Hindlimb muscle (tissue), 1 donor: ENCODE results near the gene GNB5. TPM values are rescaled to one million over a fixed set of nuclear protein-coding genes. Genes with fewer than 3 reads are reported as not detected.
"Not testable (repeated sequence)": the region's sequence is repeated elsewhere in the genome, so short reads cannot be mapped to it uniquely, and the experiment has no call there.

ENCODE experiments used
- DNase-seq: peaks from one replicate; pipeline ENCODE4 v3.0.0-alpha.2; 2013
- polyA plus RNA-seq: library from polyadenylated mRNA; unstranded; fragments of 120-200 nt; gene quantifications from one replicate; pipeline ENCODE4 v1.2.1, GENCODE V29; 2013; ENCODE audit not compliant: insufficient read length

The GNB5 gene
- polyA plus RNA-seq: 8.0 TPM

GRCh38 chr15:52191207-52191606, at the start of gene GNB5:
TSS of gene GNB5 (minus strand) at chr15:52191392. CDS start at chr15:52184676, 6,716 bp downstream.
- DNase-seq: no peak

- DNase-seq: no peak
Measured at GRCh38 chr15:52240166-52240565, 49.0 kb upstream of the GNB5 start.

- not testable (repeated sequence) for DNase-seq
Measured at GRCh38 chr15:52238989-52239525, 47.9 kb upstream of the GNB5 start.

GRCh38 chr15:52238149-52238548, 47.0 kb upstream of the GNB5 start:
- DNase-seq: no peak

GRCh38 chr15:52236013-52236412, 44.8 kb upstream of the GNB5 start:
- DNase-seq: no peak

- DNase-seq: no peak
Measured at GRCh38 chr15:52234596-52235541, 43.7 kb upstream of the GNB5 start.

GRCh38 chr15:52233405-52233804, 42.2 kb upstream of the GNB5 start:
- DNase-seq: no peak

- DNase-seq: no peak
Measured at GRCh38 chr15:52232327-52232726, 41.1 kb upstream of the GNB5 start.

GRCh38 chr15:52230073-52230472, 38.9 kb upstream of the GNB5 start:
- DNase-seq: no peak

GRCh38 chr15:52228921-52229320, 37.7 kb upstream of the GNB5 start:
- DNase-seq: no peak

GRCh38 chr15:52227456-52227855, 36.3 kb upstream of the GNB5 start:
- peak; percentile 55 for DNase-seq

- DNase-seq: no peak
Measured at GRCh38 chr15:52225230-52225629, 34.0 kb upstream of the GNB5 start.

- DNase-seq: no peak
Measured at GRCh38 chr15:52224211-52224610, 33.0 kb upstream of the GNB5 start.

- DNase-seq: no peak
Measured at GRCh38 chr15:52221730-52222129, 30.5 kb upstream of the GNB5 start.

- no peak for DNase-seq
Measured at GRCh38 chr15:52220937-52221660, 29.9 kb upstream of the GNB5 start.

- DNase-seq: no peak
Measured at GRCh38 chr15:52220251-52220650, 29.1 kb upstream of the GNB5 start.

GRCh38 chr15:52218816-52219215, 27.6 kb upstream of the GNB5 start:
- DNase-seq: no peak

- DNase-seq: no peak
Measured at GRCh38 chr15:52218371-52218770, 27.2 kb upstream of the GNB5 start.

- no peak for DNase-seq
Measured at GRCh38 chr15:52217186-52217585, 26.0 kb upstream of the GNB5 start.

- no peak for DNase-seq
Measured at GRCh38 chr15:52214553-52214952, 23.4 kb upstream of the GNB5 start.

GRCh38 chr15:52213206-52213605, 22.0 kb upstream of the GNB5 start:
- no peak for DNase-seq

GRCh38 chr15:52208306-52208946, 17.2 kb upstream of the GNB5 start:
- no peak for DNase-seq

GRCh38 chr15:52207191-52207590, 16.0 kb upstream of the GNB5 start:
- DNase-seq: no peak
